Left renal pelvis (tissue), 4 donors: ENCODE data around the gene LAIR2. TPM values are rescaled to one million over a fixed set of nuclear protein-coding genes. Genes with fewer than 3 reads are reported as not detected.
"Not testable (repeated sequence)": the region's sequence is repeated elsewhere in the genome, so short reads cannot be mapped to it uniquely, and the experiment has no call there.

ENCODE experiments used
- DNase-seq, 4 donors: peaks; one replicate each; pipeline ENCODE4 v3.0.0-alpha.2; 2013; ENCODE audit warnings: low read depth in 4 of 4, low spot score in 3 of 4
- polyA plus RNA-seq, 4 donors: library from polyadenylated mRNA; unstranded; fragments of 120-200 nt; gene quantifications; one replicate each; pipeline ENCODE4 v1.2.1, GENCODE V29; 2013; ENCODE audit not compliant: insufficient read length in 4 of 4

The LAIR2 gene
- polyA plus RNA-seq, 4 donors = 0.31 to 0.46 TPM; not detected in 2

- peak in 2 of 4 donors; percentile 66 to 76 for DNase-seq
Observed at GRCh38 chr19:54464044-54464629, 38.5 kb upstream of the LAIR2 start.

GRCh38 chr19:54464630-54465425 is 37.8 kb upstream of the LAIR2 start:
- DNase-seq = no peak

GRCh38 chr19:54465426-54466109 is 37.1 kb upstream of the LAIR2 start:
- DNase-seq = no peak

GRCh38 chr19:54466110-54466480 is 36.5 kb upstream of the LAIR2 start:
- not testable (repeated sequence) for DNase-seq

- DNase-seq = no peak
Observed at GRCh38 chr19:54469496-54469934, 33.1 kb upstream of the LAIR2 start.

GRCh38 chr19:54470276-54470887 is 32.2 kb upstream of the LAIR2 start:
- no peak for DNase-seq

- DNase-seq = no peak
Observed at GRCh38 chr19:54470991-54471782, 31.4 kb upstream of the LAIR2 start.

GRCh38 chr19:54473071-54473891 is 29.4 kb upstream of the LAIR2 start, which contains the start of gene CDC42EP5:
TSS of gene CDC42EP5 (minus strand) at chr19:54473296. CDS start at chr19:54465547, 7,749 bp downstream.
- DNase-seq = peak in 3 of 4 donors; percentile 64 to 73 (median 72)

- DNase-seq = no peak
Observed at GRCh38 chr19:54473892-54474372, 28.7 kb upstream of the LAIR2 start.

GRCh38 chr19:54475706-54476105 is 26.9 kb upstream of the LAIR2 start:
- DNase-seq = no peak

GRCh38 chr19:54477650-54478049 is 25.0 kb upstream of the LAIR2 start:
- no peak for DNase-seq

GRCh38 chr19:54478677-54479266 is 23.9 kb upstream of the LAIR2 start:
- DNase-seq = no peak

GRCh38 chr19:54480051-54480450 is 22.6 kb upstream of the LAIR2 start:
- no peak for DNase-seq

- no peak for DNase-seq
Observed at GRCh38 chr19:54481326-54481930, 21.2 kb upstream of the LAIR2 start.

GRCh38 chr19:54482889-54483288 is 19.7 kb upstream of the LAIR2 start:
- no peak for DNase-seq

- DNase-seq = no peak
Observed at GRCh38 chr19:54484451-54484850, 18.2 kb upstream of the LAIR2 start.

- no peak for DNase-seq
Observed at GRCh38 chr19:54485851-54486250, 16.8 kb upstream of the LAIR2 start.

GRCh38 chr19:54489341-54489740 is 13.3 kb upstream of the LAIR2 start:
- DNase-seq = no peak
